ENCODE data around the gene MOB3B.

The MOB3B gene

DNA sequence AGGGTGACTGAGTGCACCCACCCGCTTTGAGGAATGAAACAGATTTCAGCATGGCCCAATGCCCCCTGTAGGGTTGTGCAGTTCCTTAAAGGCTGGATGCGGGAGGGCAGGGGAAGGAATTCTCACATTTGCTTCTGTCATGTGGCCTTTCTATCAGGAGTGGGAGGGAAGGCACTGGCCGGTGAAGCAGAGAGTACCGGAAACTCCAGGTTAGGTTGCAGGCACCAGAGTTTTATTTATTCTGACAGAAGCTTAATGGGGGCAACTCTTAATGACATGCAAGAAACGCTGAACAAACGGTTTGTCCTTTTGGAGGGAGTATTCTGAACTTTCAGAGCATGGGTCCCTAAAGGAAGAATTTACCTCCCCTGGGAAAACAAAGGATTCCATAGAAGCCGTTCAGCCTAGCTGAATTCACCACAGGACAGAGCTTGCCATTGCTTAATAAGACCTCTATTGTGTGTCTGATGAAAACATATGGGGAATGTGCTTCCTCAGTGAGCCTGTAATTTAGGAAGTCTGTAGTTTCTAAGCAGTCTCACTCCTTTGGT lies 188.6 kb downstream of the MOB3B start:
- TF ChIP-seq CTCF (IDR thresholded peaks at IDR 0.05; ENCODE audit: low read depth, low read length, missing control alignments): no peak
- H3K4me3 ChIP-seq (ENCODE audit: low read depth, low read length): no peak overlapping the region
- DNase-seq (ENCODE audit: low read depth): no peak

DNA sequence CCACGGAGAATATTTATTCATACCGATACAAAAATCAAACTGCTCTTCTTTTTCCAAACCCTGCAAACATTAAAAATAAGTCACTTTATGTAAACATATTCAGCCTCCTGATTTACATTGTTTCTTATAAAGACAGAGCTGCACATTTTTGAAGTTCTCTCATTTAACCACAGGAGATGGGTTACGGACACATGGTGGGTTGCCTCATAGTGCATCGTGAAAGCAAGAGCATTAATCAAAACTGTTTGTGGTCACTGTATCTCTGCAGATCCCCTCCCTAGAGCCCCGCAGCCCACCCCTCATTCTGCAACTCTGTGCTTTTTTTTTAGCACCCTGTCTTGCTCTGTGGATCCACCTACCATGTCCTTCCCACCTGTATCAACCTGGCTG lies 189.3 kb downstream of the MOB3B start:
- no peak for DNase-seq (ENCODE audit: low read depth)
- H3K4me3 ChIP-seq (ENCODE audit: low read depth, low read length): no peak overlapping the region
- TF ChIP-seq CTCF (IDR thresholded peaks at IDR 0.05; ENCODE audit: low read depth, low read length, missing control alignments): no peak

GRCh38 chr9:27339661-27340284 lies 189.8 kb downstream of the MOB3B start:
- H3K4me3 ChIP-seq (ENCODE audit: low read depth, low read length): no peak overlapping the region
- TF ChIP-seq CTCF (IDR thresholded peaks at IDR 0.05; ENCODE audit: low read depth, low read length, missing control alignments): no peak
- DNase-seq (ENCODE audit: low read depth): no peak

DNA sequence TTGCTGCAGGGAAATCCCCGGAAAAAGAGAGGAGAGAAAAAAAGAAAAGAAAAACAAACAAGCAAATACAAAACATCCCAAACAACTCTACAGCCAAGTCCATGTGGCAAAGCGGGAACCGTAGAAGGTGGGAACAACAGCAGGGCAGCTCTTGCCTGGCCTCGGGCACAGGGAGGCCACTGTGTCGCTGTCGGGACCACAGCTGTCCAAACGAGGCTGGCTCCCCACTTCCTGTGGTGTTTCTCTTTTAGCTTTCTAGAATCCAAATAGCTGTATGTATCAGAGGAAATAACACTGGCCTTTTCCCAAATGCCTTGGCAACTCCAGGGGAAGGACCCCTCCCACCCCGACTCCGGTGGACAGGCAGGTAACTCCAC lies 191.1 kb downstream of the MOB3B start:
- DNase-seq (ENCODE audit: low read depth): no peak
- TF ChIP-seq CTCF (IDR thresholded peaks at IDR 0.05; ENCODE audit: low read depth, low read length, missing control alignments): no peak
- H3K4me3 ChIP-seq (ENCODE audit: low read depth, low read length): no peak overlapping the region

DNA sequence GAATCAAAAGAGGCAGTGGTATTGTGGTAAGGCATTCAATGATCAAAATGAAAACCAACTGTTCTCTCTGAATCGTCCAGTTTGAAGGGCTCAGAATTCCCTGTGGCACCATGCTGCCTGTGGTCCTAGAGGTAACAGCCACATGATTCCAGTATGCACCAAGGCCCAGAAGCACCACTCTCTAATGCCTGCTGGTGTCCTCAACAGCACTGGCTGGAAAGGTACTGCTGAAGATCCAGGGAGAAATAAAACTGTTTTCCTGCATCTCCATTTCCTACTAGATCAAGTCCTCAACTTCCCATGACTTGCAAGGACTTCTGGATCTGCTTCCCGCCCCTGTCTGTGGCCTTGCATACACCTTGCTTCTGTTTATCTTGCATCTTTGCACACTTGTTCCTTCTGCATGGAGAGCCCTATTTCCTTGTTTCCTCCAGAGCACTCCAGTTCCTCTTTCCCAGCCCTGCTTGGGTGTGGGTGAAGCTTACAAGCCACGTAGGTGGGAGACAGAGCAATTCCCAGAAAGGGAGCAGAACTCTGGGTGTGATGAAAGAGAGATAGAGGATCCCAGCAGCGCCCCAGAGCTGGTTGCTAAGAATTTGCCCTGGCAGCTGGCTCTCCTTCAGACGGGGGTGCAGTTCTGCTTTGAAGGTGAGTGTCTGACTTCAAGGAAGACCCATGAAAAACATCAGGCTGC lies 191.6 kb downstream of the MOB3B start:
- no peak overlapping the region for H3K4me3 ChIP-seq (ENCODE audit: low read depth, low read length)
- TF ChIP-seq CTCF (IDR thresholded peaks at IDR 0.05; ENCODE audit: low read depth, low read length, missing control alignments): no peak
- DNase-seq (ENCODE audit: low read depth): no peak

DNA sequence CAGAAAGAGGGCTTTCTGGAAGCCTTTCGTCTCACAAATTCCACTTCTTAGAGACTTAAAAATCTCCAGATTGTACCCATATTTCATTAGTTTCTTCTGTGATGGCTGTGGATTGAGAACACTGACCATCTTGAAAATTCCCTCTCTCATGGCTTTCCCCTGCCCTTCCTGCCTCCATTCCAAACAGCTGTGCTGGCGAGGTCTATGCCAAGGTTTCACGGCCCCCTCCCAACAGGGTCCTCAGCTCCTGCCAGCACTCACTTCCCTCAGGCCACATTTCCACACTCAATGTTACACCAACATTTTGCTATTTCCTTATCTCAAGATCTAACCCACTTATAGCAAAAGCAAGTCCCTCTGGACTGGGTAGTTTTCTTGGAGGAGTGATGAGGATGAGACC lies 192.4 kb downstream of the MOB3B start:
- no peak for DNase-seq (ENCODE audit: low read depth)
- no peak overlapping the region for H3K4me3 ChIP-seq (ENCODE audit: low read depth, low read length)
- no peak for TF ChIP-seq CTCF (IDR thresholded peaks at IDR 0.05; ENCODE audit: low read depth, low read length, missing control alignments)

DNA sequence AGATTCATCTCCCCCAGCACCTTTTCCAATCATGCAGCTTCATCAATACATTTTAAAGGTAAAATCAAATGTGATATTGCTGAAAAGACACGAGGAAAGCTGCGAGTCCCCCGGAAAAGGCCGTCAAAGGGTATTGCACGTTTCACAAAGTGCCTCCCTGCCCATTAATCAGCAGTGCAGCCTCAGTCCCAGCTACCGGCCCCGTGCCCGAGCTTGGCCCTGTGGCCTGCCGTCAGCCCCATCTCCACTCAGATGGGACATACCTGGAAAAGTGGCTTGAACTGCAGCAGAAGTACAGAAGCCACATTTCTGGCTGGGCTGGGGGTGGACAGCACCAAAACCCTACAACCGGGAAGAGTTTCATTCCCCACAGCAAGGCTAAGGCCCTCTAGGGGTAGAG lies 192.8 kb downstream of the MOB3B start:
- no peak overlapping the region for H3K4me3 ChIP-seq (ENCODE audit: low read depth, low read length)
- no peak for DNase-seq (ENCODE audit: low read depth)
- no peak for TF ChIP-seq CTCF (IDR thresholded peaks at IDR 0.05; ENCODE audit: low read depth, low read length, missing control alignments)
